Measurements from ENCODE around the gene HES4.
"Not testable (repeated sequence)": the region's sequence is repeated elsewhere in the genome, so short reads cannot be mapped to it uniquely, and the experiment has no call there.

Gene HES4

DNA sequence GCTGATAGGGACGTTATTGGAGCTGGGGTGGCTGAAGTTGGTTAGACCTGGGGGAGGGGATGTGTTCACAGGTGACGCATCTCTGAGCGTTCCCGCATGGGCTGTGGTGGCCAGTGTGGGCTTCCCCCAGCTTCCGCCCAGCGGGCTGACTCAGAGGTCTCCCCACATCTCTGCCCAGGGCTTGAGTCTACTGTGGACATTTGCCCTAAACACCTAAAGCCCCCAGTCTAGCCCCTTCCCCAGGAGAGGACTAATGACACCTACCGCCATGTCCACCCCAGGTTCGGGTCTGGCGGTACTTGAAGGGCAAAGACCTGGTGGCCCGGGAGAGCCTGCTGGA lies 22.0 kb upstream of the HES4 start:
- peaks cover 0 to 41% (median 8%) of the 10 kb centered on the region in 5 experiments for H3K27me3 ChIP-seq (replicated peaks in 2 of 5; ENCODE audit: control insufficient read depth in 4 of 5, insufficient read depth in 5 of 5, low read length in 4 of 5)
- 95% methylated on average over 8 of the region's 10 CpGs for WGBS (ENCODE audit: insufficient coverage)
- CTCF ChIA-PET = interaction anchor here (0.9 kb wide), 1 partner anchor 14 kb away, joined by 4 read pairs; no protein-coding TSS in a partner anchor
- POLR2A ChIA-PET = no interaction called here
- peaks cover 0 to 19% (median 17%) of the 10 kb centered on the region in 4 experiments for H3K4me1 ChIP-seq (ENCODE audit: control extremely low read depth in 1 of 4, control insufficient read depth in 4 of 4, insufficient read depth in 4 of 4, low read length in 3 of 4)
- H3K4me3 ChIP-seq (ENCODE audit: control insufficient read depth in 1 of 7, extremely low read depth in 1 of 7, insufficient read depth in 4 of 7, low read depth in 2 of 7, low read length in 6 of 7) = no peak overlapping the region
- DNase-seq = no peak
- no peaks in the 10 kb centered on the region for H3K36me3 ChIP-seq (ENCODE audit: control insufficient read depth in 4 of 4, insufficient read depth in 4 of 4, low read length in 3 of 4)
- H3K27ac ChIP-seq (ENCODE audit: insufficient read depth in 1 of 2, low read depth in 1 of 2, low read length in 2 of 2, poor library complexity in 1 of 2, severe bottlenecking in 2 of 2) = no peak overlapping the region
- H3K9me3 ChIP-seq (ENCODE audit: control extremely low read depth in 1 of 5, control insufficient read depth in 4 of 5, insufficient read depth in 2 of 5, low read depth in 1 of 5, low read length in 4 of 5) = no peaks in the 10 kb centered on the region

DNA sequence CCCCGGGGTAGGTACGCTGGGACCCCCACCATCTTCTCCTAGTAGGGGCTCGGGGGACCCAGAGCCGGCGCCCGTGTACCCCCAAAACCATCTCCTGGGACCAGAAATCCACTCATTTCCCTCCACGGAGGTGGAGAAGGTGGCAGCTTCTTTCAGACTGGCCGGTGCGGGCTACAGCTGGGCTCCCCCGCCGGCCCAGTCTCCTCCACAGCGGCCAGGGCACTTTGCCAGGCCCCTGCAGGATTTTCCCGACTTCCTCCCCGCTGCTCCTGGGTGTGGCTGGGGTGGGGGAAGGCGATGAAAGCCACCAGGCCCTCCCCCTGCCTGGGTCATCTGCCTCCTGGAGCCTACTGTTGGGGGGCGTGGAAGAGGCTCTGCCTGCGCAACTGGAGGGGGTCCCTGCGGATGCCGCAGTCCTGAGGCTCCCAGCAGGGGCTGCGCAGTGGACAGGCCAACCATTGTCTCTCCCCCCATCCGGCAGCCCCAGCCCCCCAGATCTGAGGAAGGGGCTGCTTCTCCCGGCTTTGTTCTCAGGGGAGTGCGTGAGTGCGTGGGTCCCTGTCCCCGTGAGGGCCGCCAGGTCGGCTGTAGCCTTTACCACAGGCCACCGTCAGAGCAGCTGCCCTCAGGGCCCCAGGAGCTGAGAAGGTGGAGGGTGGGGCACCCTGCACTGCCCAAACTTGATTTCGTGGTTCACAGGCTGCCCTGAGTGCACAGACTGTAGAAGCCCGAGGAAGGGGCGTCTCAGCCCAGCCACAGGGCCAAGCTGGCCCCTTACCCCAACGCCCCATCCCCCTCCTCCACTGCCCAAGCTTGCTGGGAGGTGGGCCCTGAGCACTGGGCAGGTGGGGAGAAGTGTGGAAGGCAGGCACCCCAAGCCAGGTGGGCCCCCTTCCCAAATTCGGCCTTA lies 21.4 kb upstream of the HES4 start:
- Histone ChIP-seq H3K4me3 (ENCODE audit: control insufficient read depth in 1 of 7, extremely low read depth in 1 of 7, insufficient read depth in 4 of 7, low read depth in 2 of 7, low read length in 6 of 7) (peak overlapping the region in 1 of 7 experiments; percentile 38), H3K27ac (ENCODE audit: insufficient read depth in 1 of 2, low read depth in 1 of 2, low read length in 2 of 2, poor library complexity in 1 of 2, severe bottlenecking in 2 of 2) (no peak overlapping the region), H3K4me1 (ENCODE audit: control extremely low read depth in 1 of 4, control insufficient read depth in 4 of 4, insufficient read depth in 4 of 4, low read length in 3 of 4) (peaks cover 0 to 17% (median 16%) of the 10 kb centered on the region in 4 experiments), H3K9me3 (ENCODE audit: control extremely low read depth in 1 of 5, control insufficient read depth in 4 of 5, insufficient read depth in 2 of 5, low read depth in 1 of 5, low read length in 4 of 5) (no peaks in the 10 kb centered on the region), H3K36me3 (ENCODE audit: control insufficient read depth in 4 of 4, insufficient read depth in 4 of 4, low read length in 3 of 4) (no peaks in the 10 kb centered on the region), H3K27me3 (replicated peaks in 2 of 5; ENCODE audit: control insufficient read depth in 4 of 5, insufficient read depth in 5 of 5, low read length in 4 of 5) (peaks cover 0 to 37% (median 8%) of the 10 kb centered on the region in 5 experiments)
- POLR2A ChIA-PET = no interaction called here
- DNase-seq = no peak
- 22% methylated on average over 23 of the region's 33 CpGs for WGBS (ENCODE audit: insufficient coverage)
- CTCF ChIA-PET = interaction anchor here (1.0 kb wide), 1 partner anchor 10 kb away, joined by 4 read pairs; no protein-coding TSS in a partner anchor

DNA sequence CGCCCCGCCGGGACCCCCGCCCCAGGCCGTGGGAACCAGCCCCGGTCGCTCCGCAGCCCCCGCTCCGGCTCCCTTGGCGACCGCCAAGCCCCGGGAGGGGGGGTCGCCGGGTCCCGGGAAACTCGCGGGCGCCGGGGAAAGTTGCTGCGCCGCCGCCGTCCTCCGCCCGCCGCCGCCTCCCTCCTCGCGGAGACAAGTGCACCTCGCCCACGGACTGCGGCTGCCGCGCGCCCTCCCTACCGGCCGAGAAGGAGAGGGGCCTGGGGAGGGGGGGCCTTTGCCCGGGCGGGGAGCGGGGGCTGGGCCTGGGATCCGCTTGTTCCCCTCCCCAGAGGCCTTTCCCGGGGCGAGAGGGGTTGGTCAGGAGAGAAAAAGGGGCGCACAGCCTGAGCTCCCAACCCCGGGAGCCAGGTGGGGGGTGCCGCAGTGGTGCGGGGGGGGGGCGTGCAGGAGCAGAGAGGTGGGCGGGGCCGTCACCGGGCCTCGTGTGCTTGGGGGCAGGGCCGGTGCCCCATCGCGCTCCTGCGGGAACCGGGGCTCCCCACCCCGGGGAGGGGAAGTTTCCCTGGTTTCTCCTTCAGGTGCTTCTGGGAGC lies 20.6 kb upstream of the HES4 start:
- POLR2A ChIA-PET = no interaction called here
- H3K27me3 ChIP-seq (replicated peaks in 2 of 5; ENCODE audit: control insufficient read depth in 4 of 5, insufficient read depth in 5 of 5, low read length in 4 of 5) = peaks cover 0 to 37% (median 8%) of the 10 kb centered on the region in 5 experiments
- no peak for DNase-seq
- no peaks in the 10 kb centered on the region for H3K36me3 ChIP-seq (ENCODE audit: control insufficient read depth in 4 of 4, insufficient read depth in 4 of 4, low read length in 3 of 4)
- WGBS (ENCODE audit: insufficient coverage) = 0% methylated on average over 19 of the region's 59 CpGs
- H3K4me3 ChIP-seq (ENCODE audit: control insufficient read depth in 1 of 7, extremely low read depth in 1 of 7, insufficient read depth in 4 of 7, low read depth in 2 of 7, low read length in 6 of 7) = peak overlapping the region; percentile 28 to 72 (median 61)
- H3K27ac ChIP-seq (ENCODE audit: insufficient read depth in 1 of 2, low read depth in 1 of 2, low read length in 2 of 2, poor library complexity in 1 of 2, severe bottlenecking in 2 of 2) = no peak overlapping the region
- no peaks in the 10 kb centered on the region for H3K9me3 ChIP-seq (ENCODE audit: control extremely low read depth in 1 of 5, control insufficient read depth in 4 of 5, insufficient read depth in 2 of 5, low read depth in 1 of 5, low read length in 4 of 5)
- peaks cover 0 to 17% (median 16%) of the 10 kb centered on the region in 4 experiments for H3K4me1 ChIP-seq (ENCODE audit: control extremely low read depth in 1 of 4, control insufficient read depth in 4 of 4, insufficient read depth in 4 of 4, low read length in 3 of 4)
- CTCF ChIA-PET = interaction anchor here (1.0 kb wide), 1 partner anchor 11 kb away, joined by 4 read pairs; no protein-coding TSS in a partner anchor

DNA sequence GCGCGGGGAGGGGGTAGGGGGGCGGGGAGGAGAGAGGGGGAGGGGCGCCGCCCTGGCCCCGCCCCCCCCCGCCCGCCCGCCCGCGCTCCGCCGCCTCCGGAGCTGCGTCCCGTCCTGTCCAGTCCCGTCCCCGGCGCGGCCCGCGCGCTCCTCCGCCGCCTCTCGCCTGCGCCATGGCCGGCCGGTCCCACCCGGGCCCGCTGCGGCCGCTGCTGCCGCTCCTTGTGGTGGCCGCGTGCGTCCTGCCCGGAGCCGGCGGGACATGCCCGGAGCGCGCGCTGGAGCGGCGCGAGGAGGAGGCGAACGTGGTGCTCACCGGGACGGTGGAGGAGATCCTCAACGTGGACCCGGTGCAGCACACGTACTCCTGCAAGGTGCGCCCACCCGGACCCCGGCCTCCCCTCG lies 20.1 kb upstream of the HES4 start, which contains the start of gene AGRN:
Gene AGRN (plus strand): TSS at position 121 of the 405 bp plus-strand sequence. CDS start 53 bp downstream, at position 174.
- no peak within 1 kb of the TSS for H3K27ac ChIP-seq (ENCODE audit: insufficient read depth in 1 of 2, low read depth in 1 of 2, low read length in 2 of 2, poor library complexity in 1 of 2, severe bottlenecking in 2 of 2)
- ChIA-PET CTCF (interaction anchor here (3.5 kb wide), 1 partner anchor 37 kb away, joined by 17 read pairs; the partner anchor contains the start of gene PERM1), POLR2A (no interaction called here)
- no peaks in the 10 kb centered on the region for H3K9me3 ChIP-seq (ENCODE audit: control extremely low read depth in 1 of 5, control insufficient read depth in 4 of 5, insufficient read depth in 2 of 5, low read depth in 1 of 5, low read length in 4 of 5)
- H3K4me3 ChIP-seq (ENCODE audit: control insufficient read depth in 1 of 7, extremely low read depth in 1 of 7, insufficient read depth in 4 of 7, low read depth in 2 of 7, low read length in 6 of 7) = peak within 1 kb of the TSS; percentile 28 to 72 (median 61)
- no peak for DNase-seq
- peaks cover 0 to 37% (median 8%) of the 10 kb centered on the region in 5 experiments for H3K27me3 ChIP-seq (replicated peaks in 2 of 5; ENCODE audit: control insufficient read depth in 4 of 5, insufficient read depth in 5 of 5, low read length in 4 of 5)
- H3K4me1 ChIP-seq (ENCODE audit: control extremely low read depth in 1 of 4, control insufficient read depth in 4 of 4, insufficient read depth in 4 of 4, low read length in 3 of 4) = peaks cover 0 to 20% (median 19%) of the 10 kb centered on the region in 4 experiments
- under 1% methylated on average over 21 of the region's 58 CpGs for WGBS (ENCODE audit: insufficient coverage)
- H3K36me3 ChIP-seq (ENCODE audit: control insufficient read depth in 4 of 4, insufficient read depth in 4 of 4, low read length in 3 of 4) = no peaks in the 10 kb centered on the region

DNA sequence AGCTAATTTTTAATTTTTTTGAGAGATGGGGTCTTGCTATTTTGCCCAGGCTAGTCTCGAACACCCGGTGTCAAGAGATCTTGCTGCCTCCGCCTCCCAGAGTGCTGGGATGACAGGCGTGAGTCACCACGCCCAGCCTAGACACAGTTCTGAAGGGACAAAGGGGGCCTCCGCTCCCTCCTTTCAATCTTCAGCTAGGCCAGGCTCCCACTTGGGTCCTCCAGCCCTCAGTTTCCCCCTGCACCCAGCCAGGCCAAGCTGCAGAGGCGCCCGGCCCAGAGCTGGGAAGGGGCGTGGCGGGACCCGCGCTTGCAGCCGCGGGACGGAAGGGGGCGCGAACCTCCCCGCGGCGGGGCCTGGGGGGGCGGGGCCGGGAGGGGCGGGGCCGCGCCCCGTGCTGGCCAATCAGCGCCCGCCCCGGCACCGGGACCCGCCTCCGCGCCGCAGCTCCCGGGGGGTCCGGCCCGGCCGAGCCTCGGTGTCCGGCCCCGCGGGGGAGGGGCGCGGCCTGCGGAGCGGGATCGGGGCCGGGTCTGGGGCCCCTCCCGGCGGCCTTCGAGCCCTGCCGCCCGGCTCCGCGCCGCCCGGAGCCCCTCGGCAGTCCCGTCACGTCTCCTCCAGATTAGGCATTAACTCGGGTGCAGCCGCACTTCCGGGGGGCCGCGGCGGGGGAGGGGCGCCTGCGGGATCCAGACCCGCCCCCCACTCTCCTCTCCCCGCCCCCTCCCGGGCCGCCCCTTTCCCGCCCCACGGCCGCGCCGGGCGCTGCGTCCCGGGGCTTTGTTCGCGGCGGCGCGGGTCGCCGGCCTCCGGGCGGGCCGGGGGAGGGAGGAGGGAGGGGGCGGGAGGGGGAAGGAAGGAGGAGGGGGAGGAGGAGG lies 19.5 kb upstream of the HES4 start:
- peak; percentile 61 to 77 (median 72) for DNase-seq
- ChIA-PET CTCF (interaction anchor here (0.8 to 3.5 kb wide), 5 partner anchors 11 to 232 kb away, joined by 3 to 17 read pairs (median 4); partner anchors contain the start of gene PERM1), POLR2A (interaction anchor here (1.8 kb wide), 1 partner anchor 17 kb away, joined by 6 read pairs; no protein-coding TSS in a partner anchor)
- Histone ChIP-seq H3K27me3 (replicated peaks in 2 of 5; ENCODE audit: control insufficient read depth in 4 of 5, insufficient read depth in 5 of 5, low read length in 4 of 5) (peaks cover 0 to 37% (median 8%) of the 10 kb centered on the region in 5 experiments), H3K36me3 (ENCODE audit: control insufficient read depth in 4 of 4, insufficient read depth in 4 of 4, low read length in 3 of 4) (no peaks in the 10 kb centered on the region), H3K4me3 (ENCODE audit: control insufficient read depth in 1 of 7, extremely low read depth in 1 of 7, insufficient read depth in 4 of 7, low read depth in 2 of 7, low read length in 6 of 7) (peak overlapping the region in 5 of 7 experiments; percentile 28 to 71 (median 57)), H3K9me3 (ENCODE audit: control extremely low read depth in 1 of 5, control insufficient read depth in 4 of 5, insufficient read depth in 2 of 5, low read depth in 1 of 5, low read length in 4 of 5) (no peaks in the 10 kb centered on the region), H3K27ac (ENCODE audit: insufficient read depth in 1 of 2, low read depth in 1 of 2, low read length in 2 of 2, poor library complexity in 1 of 2, severe bottlenecking in 2 of 2) (no peak overlapping the region), H3K4me1 (ENCODE audit: control extremely low read depth in 1 of 4, control insufficient read depth in 4 of 4, insufficient read depth in 4 of 4, low read length in 3 of 4) (peaks cover 0 to 26% (median 21%) of the 10 kb centered on the region in 4 experiments)
- 2% methylated on average over 66 of the region's 91 CpGs for WGBS (ENCODE audit: insufficient coverage)

DNA sequence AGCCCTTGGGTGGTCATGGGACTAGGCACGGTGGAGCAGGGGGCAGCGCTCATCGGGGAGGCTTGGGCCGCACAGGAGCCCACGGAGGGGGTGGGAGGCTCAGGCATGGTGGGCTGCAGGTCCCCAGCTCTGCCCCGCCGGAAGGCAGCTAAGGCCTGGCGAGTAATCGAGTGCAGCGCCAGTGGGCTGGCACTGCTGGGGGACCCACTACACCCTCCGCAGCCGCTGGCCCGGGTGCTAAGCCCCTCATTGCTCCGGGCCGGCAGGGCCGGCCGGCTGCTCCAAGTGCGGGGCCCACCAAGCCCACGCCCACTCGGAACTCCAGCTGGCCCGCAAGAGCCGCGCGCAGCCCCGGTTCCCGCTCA lies 18.4 kb upstream of the HES4 start:
- not testable (repeated sequence) for H3K4me3 ChIP-seq (ENCODE audit: control insufficient read depth in 1 of 7, extremely low read depth in 1 of 7, insufficient read depth in 4 of 7, low read depth in 2 of 7, low read length in 6 of 7); H3K9me3 ChIP-seq (ENCODE audit: control extremely low read depth in 1 of 5, control insufficient read depth in 4 of 5, insufficient read depth in 2 of 5, low read depth in 1 of 5, low read length in 4 of 5); DNase-seq; H3K36me3 ChIP-seq (ENCODE audit: control insufficient read depth in 4 of 4, insufficient read depth in 4 of 4, low read length in 3 of 4); H3K27ac ChIP-seq (ENCODE audit: insufficient read depth in 1 of 2, low read depth in 1 of 2, low read length in 2 of 2, poor library complexity in 1 of 2, severe bottlenecking in 2 of 2)
- Histone ChIP-seq H3K4me1 (ENCODE audit: control extremely low read depth in 1 of 4, control insufficient read depth in 4 of 4, insufficient read depth in 4 of 4, low read length in 3 of 4) (peaks cover 0 to 36% (median 31%) of the 10 kb centered on the region in 4 experiments), H3K27me3 (replicated peaks in 2 of 5; ENCODE audit: control insufficient read depth in 4 of 5, insufficient read depth in 5 of 5, low read length in 4 of 5) (peaks cover 0 to 33% (median 8%) of the 10 kb centered on the region in 5 experiments)
- 96% methylated on average over 15 of the region's 26 CpGs for WGBS (ENCODE audit: insufficient coverage)
- ChIA-PET POLR2A (interaction anchor here (1.8 kb wide), 1 partner anchor 16 kb away, joined by 6 read pairs; no protein-coding TSS in a partner anchor), CTCF (interaction anchor here (1.1 to 3.5 kb wide), 5 partner anchors 10 to 35 kb away, joined by 3 to 17 read pairs (median 4); partner anchors contain the start of gene PERM1)
